Measurements from ENCODE around the gene SOD3.

The SOD3 gene

GRCh38 chr4:24795666-24796381, 451 bp downstream of the SOD3 start:
- H3K4me3 ChIP-seq (ENCODE audit: low read length): no peak overlapping the region
- no peak for DNase-seq (ENCODE audit: low read depth)
- TF ChIP-seq CTCF (IDR thresholded peaks at IDR 0.05; ENCODE audit: insufficient read depth, low read depth, low read length, missing control alignments): no peak

- DNase-seq (ENCODE audit: low read depth): no peak
- no peak for TF ChIP-seq CTCF (IDR thresholded peaks at IDR 0.05; ENCODE audit: insufficient read depth, low read depth, low read length, missing control alignments)
- H3K4me3 ChIP-seq (ENCODE audit: low read length): no peak overlapping the region
These were observed 1.2 kb downstream of the SOD3 start for GRCh38 chr4:24796620-24797019.

- no peak for DNase-seq (ENCODE audit: low read depth)
- no peak overlapping the region for H3K4me3 ChIP-seq (ENCODE audit: low read length)
- TF ChIP-seq CTCF (IDR thresholded peaks at IDR 0.05; ENCODE audit: insufficient read depth, low read depth, low read length, missing control alignments): no peak
These were observed 2.8 kb downstream of the SOD3 start for GRCh38 chr4:24798036-24798610.

- H3K4me3 ChIP-seq (ENCODE audit: low read length): no peak overlapping the region
- no peak for TF ChIP-seq CTCF (IDR thresholded peaks at IDR 0.05; ENCODE audit: insufficient read depth, low read depth, low read length, missing control alignments)
- no peak for DNase-seq (ENCODE audit: low read depth)
These were observed 3.8 kb downstream of the SOD3 start for GRCh38 chr4:24799196-24799543.

- DNase-seq (ENCODE audit: low read depth): no peak
- H3K4me3 ChIP-seq (ENCODE audit: low read length): no peak overlapping the region
- TF ChIP-seq CTCF (IDR thresholded peaks at IDR 0.05; ENCODE audit: insufficient read depth, low read depth, low read length, missing control alignments): no peak
These were observed 4.4 kb downstream of the SOD3 start for GRCh38 chr4:24799544-24800324.

- no peak overlapping the region for H3K4me3 ChIP-seq (ENCODE audit: low read length)
- no peak for TF ChIP-seq CTCF (IDR thresholded peaks at IDR 0.05; ENCODE audit: insufficient read depth, low read depth, low read length, missing control alignments)
- no peak for DNase-seq (ENCODE audit: low read depth)
These were observed 5.0 kb downstream of the SOD3 start for GRCh38 chr4:24800325-24800895.
